Measurements from ENCODE around the gene RALGAPA2.

DNA sequence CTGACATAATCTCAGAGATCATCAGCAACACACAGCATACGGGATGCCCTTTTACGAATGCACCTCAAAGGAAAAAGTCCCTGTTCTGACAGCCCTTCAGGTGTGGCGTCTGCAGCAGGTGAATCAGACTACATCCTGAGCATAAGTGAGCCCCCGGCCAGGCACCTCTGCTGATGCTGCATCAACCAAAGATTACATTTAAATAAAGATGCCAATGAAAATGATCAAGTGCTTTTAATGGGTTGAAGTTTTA, 285.9 kb downstream of the RALGAPA2 start:
- no peak for TF ChIP-seq POLR2A (IDR thresholded peaks at IDR 0.05)
- TF ChIP-seq, protein P1, sequence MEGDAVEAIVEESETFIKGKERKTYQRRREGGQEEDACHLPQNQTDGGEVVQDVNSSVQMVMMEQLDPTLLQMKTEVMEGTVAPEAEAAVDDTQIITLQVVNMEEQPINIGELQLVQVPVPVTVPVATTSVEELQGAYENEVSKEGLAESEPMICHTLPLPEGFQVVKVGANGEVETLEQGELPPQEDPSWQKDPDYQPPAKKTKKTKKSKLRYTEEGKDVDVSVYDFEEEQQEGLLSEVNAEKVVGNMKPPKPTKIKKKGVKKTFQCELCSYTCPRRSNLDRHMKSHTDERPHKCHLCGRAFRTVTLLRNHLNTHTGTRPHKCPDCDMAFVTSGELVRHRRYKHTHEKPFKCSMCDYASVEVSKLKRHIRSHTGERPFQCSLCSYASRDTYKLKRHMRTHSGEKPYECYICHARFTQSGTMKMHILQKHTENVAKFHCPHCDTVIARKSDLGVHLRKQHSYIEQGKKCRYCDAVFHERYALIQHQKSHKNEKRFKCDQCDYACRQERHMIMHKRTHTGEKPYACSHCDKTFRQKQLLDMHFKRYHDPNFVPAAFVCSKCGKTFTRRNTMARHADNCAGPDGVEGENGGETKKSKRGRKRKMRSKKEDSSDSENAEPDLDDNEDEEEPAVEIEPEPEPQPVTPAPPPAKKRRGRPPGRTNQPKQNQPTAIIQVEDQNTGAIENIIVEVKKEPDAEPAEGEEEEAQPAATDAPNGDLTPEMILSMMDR (IDR thresholded peaks at IDR 0.05), result no peak
- TF ChIP-seq POLR2AphosphoS5 (IDR thresholded peaks at IDR 0.05), result no peak
